ENCODE data around the gene HOXC4.

Gene HOXC4

GRCh38 chr12:54051874-54052437, 1.7 kb upstream of the HOXC4 start:
- DNase-seq (ENCODE audit: insufficient read length, low spot score), result no peak
- TF ChIP-seq CTCF (IDR thresholded peaks at IDR 0.05; ENCODE audit: insufficient read depth, missing control alignments), result no peak
- no peak for FAIRE-seq

- DNase-seq (ENCODE audit: insufficient read length, low spot score) (no peak), FAIRE-seq (no peak)
- no peak for TF ChIP-seq CTCF (IDR thresholded peaks at IDR 0.05; ENCODE audit: insufficient read depth, missing control alignments)
Measured at GRCh38 chr12:54052438-54053002, 1.1 kb upstream of the HOXC4 start.

- FAIRE-seq, result no peak
- no peak for DNase-seq (ENCODE audit: insufficient read length, low spot score)
- TF ChIP-seq CTCF (IDR thresholded peaks at IDR 0.05; ENCODE audit: insufficient read depth, missing control alignments), result no peak
Measured at GRCh38 chr12:54053003-54053750, 458 bp upstream of the HOXC4 start.

GRCh38 chr12:54054742-54055194, 1.1 kb downstream of the HOXC4 start:
- TF ChIP-seq CTCF (IDR thresholded peaks at IDR 0.05; ENCODE audit: insufficient read depth, missing control alignments), result no peak
- no peak for FAIRE-seq
- no peak for DNase-seq (ENCODE audit: insufficient read length, low spot score)

- FAIRE-seq, result no peak
- no peak for TF ChIP-seq CTCF (IDR thresholded peaks at IDR 0.05; ENCODE audit: insufficient read depth, missing control alignments)
- no peak for DNase-seq (ENCODE audit: insufficient read length, low spot score)
Measured at GRCh38 chr12:54055552-54055951, 1.9 kb downstream of the HOXC4 start.

GRCh38 chr12:54056110-54056509, 2.5 kb downstream of the HOXC4 start:
- FAIRE-seq (no peak), DNase-seq (ENCODE audit: insufficient read length, low spot score) (no peak)
- no peak for TF ChIP-seq CTCF (IDR thresholded peaks at IDR 0.05; ENCODE audit: insufficient read depth, missing control alignments)
